GM12878 (cell line): ENCODE results near the gene SCNM1. TPM values are rescaled to one million over a fixed set of nuclear protein-coding genes. Genes with fewer than 3 reads are reported as not detected.
"Not testable (repeated sequence)": the region's sequence is repeated elsewhere in the genome, so short reads cannot be mapped to it uniquely, and the experiment has no call there.

Source experiments
- ATAC-seq: fragments of 200-7000 bp; cut with Tn5 transposase; 3 replicates; pipeline ENCODE4 v1.9.1; 2020; ENCODE audit warnings: mild to moderate bottlenecking, moderate library complexity
- BruUV-seq: library from RNA; stranded (reverse); fragments of 400-500 nt; replicated peaks from 2 replicates; lab custom pipeline; 2021; lab: Mats Ljungman, UMichigan
- CTCF ChIA-PET: fragments of 300-600 bp; sonication (Branson Sonifier 250); formaldehyde crosslinking; extraction: SDS; loops from one replicate; lab custom pipeline; 2021; ENCODE audit warnings: inconsistent platforms; lab: Yijun Ruan, JAX
- POLR2A ChIA-PET: fragments of 350-600 bp; formaldehyde crosslinking; extraction: SDS; loops from one replicate; lab custom pipeline; 2021; ENCODE audit warnings: inconsistent platforms; lab: Charles Lee
- RAD21 ChIA-PET: fragments of 300-600 bp; sonication (Branson Sonifier 250); formaldehyde crosslinking; loops from one replicate; lab custom pipeline; 2023; ENCODE audit warnings: antibody characterized with exemption; ENCODE audit not compliant: unreplicated experiment; lab: Charles Lee
- SMC1A ChIA-PET: fragments of 300-600 bp; sonication (Branson Sonifier 250); formaldehyde crosslinking; loops from one replicate; lab custom pipeline; 2023; ENCODE audit not compliant: unreplicated experiment, uncharacterized antibody; lab: Charles Lee
- DNase-seq: peaks from one replicate; pipeline ENCODE4 v3.0.0-alpha.2; 2011; ENCODE audit warnings: low read depth, low spot score
- FAIRE-seq: peaks from 3 replicates; lab custom pipeline; 2011; peaks lifted over from hg19 to GRCh38; lab: Jason Lieb, UNC
- H2AFZ ChIP-seq: 2 replicates; pipeline ENCODE4 v1.6.0; 2011; ENCODE audit warnings: low read depth, low read length, control low read depth; ENCODE audit not compliant: control insufficient read depth
- H3K27ac ChIP-seq: 2 replicates; pipeline ENCODE4 v1.5.1; 2011; ENCODE audit warnings: control low read depth; ENCODE audit not compliant: control insufficient read depth, insufficient read depth
- H3K27me3 ChIP-seq, 2 experiments: replicated peaks in 1 of 2; 2 replicates each; pipeline versions ENCODE4 v1.6.0 to v1.6.1; 2011; ENCODE audit warnings: low read length in 1 of 2; ENCODE audit not compliant: control insufficient read depth in 2 of 2, insufficient read depth in 2 of 2
- H3K36me3 ChIP-seq, 2 experiments: 2 replicates each; pipeline ENCODE4 v1.5.1; 2011; ENCODE audit warnings: low read length in 1 of 2; ENCODE audit not compliant: control insufficient read depth in 2 of 2, insufficient read depth in 2 of 2
- H3K4me1 ChIP-seq: 2 replicates; pipeline ENCODE4 v1.6.1; 2011; ENCODE audit warnings: mild to moderate bottlenecking, low read length, moderate library complexity, mixed read lengths; ENCODE audit not compliant: control insufficient read depth, insufficient read depth
- H3K4me2 ChIP-seq: 2 replicates; pipeline ENCODE4 v1.6.0; 2011; ENCODE audit warnings: control low read depth; ENCODE audit not compliant: control insufficient read depth, insufficient read depth
- H3K4me3 ChIP-seq: fragments of 200-600 bp; sonication (generic); 2 replicates; pipeline ENCODE4 v1.5.1; 2016
- H3K79me2 ChIP-seq: 2 replicates; pipeline ENCODE4 v1.6.0; 2011; ENCODE audit warnings: low read length; ENCODE audit not compliant: control insufficient read depth, insufficient read depth
- H3K9ac ChIP-seq: 2 replicates; pipeline ENCODE4 v1.8.0; 2011; ENCODE audit warnings: low read length, control low read depth, mixed read lengths; ENCODE audit not compliant: control insufficient read depth, insufficient read depth
- H3K9me3 ChIP-seq: replicated peaks from 3 replicates; pipeline ENCODE4 v1.5.1; 2011; ENCODE audit warnings: mild to moderate bottlenecking, low read length; ENCODE audit not compliant: control insufficient read depth, insufficient read depth
- H4K20me1 ChIP-seq: 2 replicates; pipeline ENCODE4 v1.6.0; 2011; ENCODE audit not compliant: control insufficient read depth, insufficient read depth
- HCFC1 ChIP-seq: fragments of 150-350 bp; IDR thresholded peaks from 2 replicates; pipeline ENCODE4 v1.6.1; 2014; ENCODE audit warnings: low read length
- NFYB ChIP-seq: IDR thresholded peaks from 2 replicates; pipeline ENCODE4 v1.6.1; 2011; ENCODE audit warnings: low read depth, mild to moderate bottlenecking, low read length, improper control_type of control experiment, moderate library complexity; ENCODE audit not compliant: insufficient read depth
- WGBS: methylation state at CpG from one replicate; pipeline ENCODE4 v1.1.6; 2016; ENCODE audit warnings: low lambda C conversion rate; ENCODE audit not compliant: insufficient replicate concordance, insufficient coverage; ENCODE audit errors: missing lambda C conversion rate; 5-methylcytosine and 5-hydroxymethylcytosine counted together
- in situ Hi-C: fragments of 300-500 bp; cut with MboI; formaldehyde crosslinking; loops from 9 replicates; pipeline ENCODE4 v1.14.3; 2018; ENCODE audit warnings: mixed read lengths
- intact Hi-C: fragments of 100-400 bp; cut with micrococcal nuclease; formaldehyde crosslinking; loops from one replicate; pipeline ENCODE4 v1.14.2; 2022; ENCODE audit not compliant: unreplicated experiment
- polyA plus RNA-seq, 11 experiments: library from polyadenylated mRNA; depleted of rRNA in 4 of 11; unstranded in 6 of 11; stranded (reverse) in 5 of 11; fragments of >200 nt; fragmentation: Nextera tagmentation in 4 of 11; fragmentation: Illumina TruSeq in 1 of 11; extraction: Ambion mirVana in 4 of 11; extraction: Trizol in 1 of 11; gene quantifications; 1 replicate in 1 of 11; 2 replicates in 10 of 11; pipeline versions ENCODE4 v1.2.1 to v1.2.3, GENCODE V29; 2011 to 2016; ENCODE audit warnings: inconsistent platforms in 2 of 11, missing spikeins in 2 of 11, low read depth in 1 of 11
- total RNA-seq, 4 experiments: library from RNA; depleted of rRNA in 3 of 4; stranded (reverse); fragments of >200 nt in 3 of 4; fragmentation: Illumina TruSeq in 1 of 4; extraction: Trizol in 1 of 4; gene quantifications; 2 replicates each; pipeline versions ENCODE4 v1.2.1 to v1.2.3, GENCODE V29; 2013 to 2021

Gene SCNM1
- total and polyA plus RNA-seq, 10 of the 15 experiments (the other 5 are each of a cell fraction or from before 2014, with no cell fraction given): 25.8 to 207 (median 76.9) TPM

DNA sequence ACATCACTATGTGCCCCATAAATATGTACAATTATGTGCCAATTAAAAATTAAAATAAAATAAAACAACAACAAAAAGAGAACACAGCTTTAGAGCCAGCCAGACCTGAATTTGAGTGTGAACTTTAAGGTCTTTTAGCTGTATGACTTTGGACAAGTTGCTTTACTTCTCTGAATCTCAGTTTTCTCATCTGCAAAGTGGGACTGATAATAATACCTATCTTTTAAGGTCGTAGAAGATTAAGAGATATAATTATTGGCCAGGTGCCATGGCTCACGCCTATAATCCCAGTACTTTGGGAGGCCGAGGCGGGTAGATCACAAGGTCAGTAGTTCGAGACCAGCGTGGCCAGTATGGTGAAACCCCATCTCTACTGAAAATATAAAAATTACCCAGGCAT lies 27.4 kb downstream of the SCNM1 start (continued):
- TF ChIP-seq HCFC1: no peak

DNA sequence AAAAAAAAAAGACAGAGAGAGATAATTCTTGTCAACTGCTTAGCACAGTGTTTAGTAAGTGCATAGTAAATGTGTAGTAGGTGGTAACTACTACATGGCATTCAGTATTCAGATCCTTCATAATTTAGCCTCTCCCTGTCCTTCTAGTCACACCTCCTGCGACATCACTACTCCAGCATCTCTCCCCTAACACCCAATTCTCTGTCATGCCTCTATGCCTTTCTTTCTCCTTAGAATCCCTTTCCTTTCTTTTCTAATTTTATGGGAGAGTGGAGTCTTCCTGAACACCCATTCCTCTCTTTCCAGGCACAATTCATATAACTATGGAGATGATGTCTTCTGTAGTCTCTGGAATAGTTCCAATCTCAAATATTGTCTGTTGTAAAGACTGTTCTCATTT lies 27.9 kb downstream of the SCNM1 start:
- no peaks in the 10 kb centered on the region for H3K4me1 ChIP-seq
- POLR2A ChIA-PET: interaction anchor here (1.0 kb wide), 1 partner anchor 59 kb away, joined by 3 read pairs; no protein-coding TSS in a partner anchor
- no peak overlapping the region for H3K4me3 ChIP-seq
- BruUV-seq: no TSS peak
- DNase-seq: no peak
- RAD21 ChIA-PET: interaction anchor here (0.7 kb wide), 1 partner anchor 486 kb away, joined by 3 read pairs; no protein-coding TSS in a partner anchor
- CTCF ChIA-PET: interaction anchor here (1.0 to 6.3 kb wide), 3 partner anchors 12 to 94 kb away, joined by 5 to 70 read pairs (median 9); partner anchors contain the start of gene PSMD4
- FAIRE-seq: no peak
- no peak overlapping the region for H3K27ac ChIP-seq
- no peaks in the 10 kb centered on the region for H3K9me3 ChIP-seq
- intact Hi-C loops: no loop called here
- no peak for TF ChIP-seq NFYB
- no peak overlapping the region for H3K9ac ChIP-seq
- SMC1A ChIA-PET: interaction anchor here (0.6 kb wide), 1 partner anchor 214 kb away, joined by 3 read pairs; no protein-coding TSS in a partner anchor
- H2AFZ ChIP-seq: no peak overlapping the region
- peaks cover 16% of the 10 kb centered on the region for H3K79me2 ChIP-seq
- in situ Hi-C loops: loop anchor here (5.0 kb wide), 1 partner anchor 148 kb away; no protein-coding TSS in a partner anchor
- no peaks in the 10 kb centered on the region for H4K20me1 ChIP-seq
- no peak for ATAC-seq
- no peak overlapping the region for H3K4me2 ChIP-seq
- H3K36me3 ChIP-seq: no peaks in the 10 kb centered on the region
- 42% methylated on average over 1 of the region's 1 CpG for WGBS
- no peaks in the 10 kb centered on the region for H3K27me3 ChIP-seq

DNA sequence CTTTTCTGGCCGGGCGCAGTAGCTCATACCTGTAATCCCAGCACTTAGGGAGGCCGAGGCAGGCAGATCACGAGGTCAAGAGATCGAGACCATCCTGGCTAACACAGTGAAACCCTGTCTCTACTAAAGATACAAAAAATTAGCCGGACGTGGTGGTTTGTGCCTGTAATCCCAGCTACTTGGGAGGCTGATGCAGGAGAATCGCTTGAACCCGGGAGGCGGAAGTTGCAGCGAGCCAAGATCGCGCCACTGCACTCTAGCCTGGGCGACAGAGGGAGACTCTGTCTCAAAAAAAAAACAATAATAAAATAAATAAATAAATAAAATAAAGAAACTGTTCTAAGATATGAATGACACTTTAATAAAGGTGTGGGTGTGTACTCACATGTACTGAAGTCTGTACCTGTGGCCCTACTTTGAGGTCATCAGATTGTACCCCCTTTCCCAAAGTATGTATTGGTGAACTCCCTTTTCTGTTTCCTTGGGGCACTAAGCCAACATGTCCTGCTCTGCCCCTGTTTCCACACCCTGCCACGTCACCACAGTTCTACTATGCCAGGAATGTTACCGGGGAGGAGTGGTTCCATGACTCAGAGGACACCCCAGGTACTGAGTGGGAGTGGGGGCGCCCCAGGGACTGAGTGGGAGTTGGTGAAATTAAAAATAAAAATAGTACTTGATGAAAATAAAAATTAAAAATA lies 29.1 kb downstream of the SCNM1 start:
- H3K4me2 ChIP-seq, H2AFZ ChIP-seq, H3K27ac ChIP-seq, H3K36me3 ChIP-seq, H3K4me1 ChIP-seq, BruUV-seq, H3K9me3 ChIP-seq, ATAC-seq, DNase-seq, H4K20me1 ChIP-seq, H3K27me3 ChIP-seq, H3K9ac ChIP-seq, FAIRE-seq, H3K4me3 ChIP-seq: not testable (repeated sequence)
- in situ Hi-C loops (loop anchor here (5.0 kb wide), 1 partner anchor 147 kb away; no protein-coding TSS in a partner anchor), intact Hi-C loops (loop anchor here (5.0 kb wide), 1 partner anchor 132 kb away; the partner anchor contains the start of gene PI4KB)
- ChIA-PET POLR2A (interaction anchor here (0.6 to 1.0 kb wide), 4 partner anchors 52 to 59 kb away, joined by 3 to 4 read pairs (median 4); no protein-coding TSS in a partner anchor), RAD21 (interaction anchor here (0.8 to 1.9 kb wide), 5 partner anchors 52 to 145 kb away, joined by 3 to 13 read pairs (median 4); partner anchors contain the start of gene PSMD4), SMC1A (interaction anchor here (0.8 to 1.2 kb wide), 2 partner anchors 53 to 60 kb away, joined by 3 to 4 read pairs; partner anchors contain the start of gene PSMD4), CTCF (interaction anchor here (0.7 to 6.3 kb wide), 7 partner anchors 13 to 145 kb away, joined by 3 to 70 read pairs (median 4); partner anchors contain the start of genes PI4KB, PSMD4 and TNFAIP8L2)
- peaks cover 17% of the 10 kb centered on the region for H3K79me2 ChIP-seq
- 73% methylated on average over 17 of the region's 17 CpGs for WGBS
